OCI-LY3 (cell line): ENCODE data around the gene ATRN.

ENCODE experiments used
- EZH2phosphoT487 ChIP-seq: fragments of 200-600 bp; shearing (Covaris generic); IDR thresholded peaks from 2 replicates; pipeline ENCODE4 v1.6.1; 2018; ENCODE audit warnings: antibody characterized with exemption, mixed run types, low read depth
- TF ChIP-seq, protein P1 (sequence below): fragments of 200-600, 300-600 bp; sonication (generic); IDR thresholded peaks from 2 replicates; pipeline ENCODE4 v1.5.1; 2014; ENCODE audit warnings: antibody characterized with exemption, low read length, low read depth

DNA sequence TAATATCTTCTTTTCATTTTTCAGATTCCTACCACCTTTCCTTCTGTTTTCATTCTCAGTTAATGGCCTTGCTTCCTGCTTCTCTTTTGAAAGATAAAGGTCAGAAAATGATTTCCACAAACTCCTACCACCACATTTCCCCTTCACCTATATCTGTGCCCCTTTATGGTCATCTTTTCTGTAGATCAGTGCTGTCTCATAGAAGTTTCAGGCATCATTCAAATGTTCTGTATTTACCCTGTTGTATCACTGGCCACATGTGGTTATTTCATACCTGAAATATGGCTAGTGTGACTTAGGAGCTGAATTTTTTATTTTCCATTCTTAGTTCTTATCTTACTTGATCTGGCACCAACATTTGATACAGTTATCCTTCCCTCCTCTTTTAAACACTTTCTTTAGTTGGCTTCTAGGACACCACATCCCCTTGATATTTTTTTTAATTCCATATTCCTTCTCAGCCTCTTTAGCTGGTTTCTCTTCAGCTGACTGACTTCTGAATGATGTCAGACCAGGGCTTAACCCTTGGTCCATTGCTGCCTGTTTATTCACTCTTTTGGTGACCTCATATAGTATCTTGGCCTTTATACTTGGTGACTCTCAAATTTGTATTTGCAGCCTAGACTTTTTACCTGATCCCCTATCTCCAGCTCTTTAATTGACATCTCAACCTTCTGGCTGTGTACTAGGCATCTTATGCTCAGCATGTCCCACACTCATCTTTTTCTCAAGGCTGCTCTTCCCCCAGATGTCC, 81.0 kb downstream of the ATRN start:
- TF ChIP-seq, protein P1, sequence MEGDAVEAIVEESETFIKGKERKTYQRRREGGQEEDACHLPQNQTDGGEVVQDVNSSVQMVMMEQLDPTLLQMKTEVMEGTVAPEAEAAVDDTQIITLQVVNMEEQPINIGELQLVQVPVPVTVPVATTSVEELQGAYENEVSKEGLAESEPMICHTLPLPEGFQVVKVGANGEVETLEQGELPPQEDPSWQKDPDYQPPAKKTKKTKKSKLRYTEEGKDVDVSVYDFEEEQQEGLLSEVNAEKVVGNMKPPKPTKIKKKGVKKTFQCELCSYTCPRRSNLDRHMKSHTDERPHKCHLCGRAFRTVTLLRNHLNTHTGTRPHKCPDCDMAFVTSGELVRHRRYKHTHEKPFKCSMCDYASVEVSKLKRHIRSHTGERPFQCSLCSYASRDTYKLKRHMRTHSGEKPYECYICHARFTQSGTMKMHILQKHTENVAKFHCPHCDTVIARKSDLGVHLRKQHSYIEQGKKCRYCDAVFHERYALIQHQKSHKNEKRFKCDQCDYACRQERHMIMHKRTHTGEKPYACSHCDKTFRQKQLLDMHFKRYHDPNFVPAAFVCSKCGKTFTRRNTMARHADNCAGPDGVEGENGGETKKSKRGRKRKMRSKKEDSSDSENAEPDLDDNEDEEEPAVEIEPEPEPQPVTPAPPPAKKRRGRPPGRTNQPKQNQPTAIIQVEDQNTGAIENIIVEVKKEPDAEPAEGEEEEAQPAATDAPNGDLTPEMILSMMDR: no peak
- TF ChIP-seq EZH2phosphoT487: no peak
